T-helper 1 cell treated with Interleukin-12 subunit alpha and Interleukin-12 subunit beta and Interleukin-4 antibody, amounts not matched to agents 30 ng/mL and 1 ng/mL, for 36 hours (primary cell): ENCODE results near the gene C1orf198. TPM values are rescaled to one million over a fixed set of nuclear protein-coding genes. Genes with fewer than 3 reads are reported as not detected.

ENCODE experiments used
- intact Hi-C: fragments of 100-400 bp; cut with micrococcal nuclease; formaldehyde crosslinking; loops from one replicate; pipeline ENCODE4 v1.15.1; 2024
- total RNA-seq: library from RNA; stranded (reverse); gene quantifications from 2 replicates; pipeline ENCODE4 v1.2.3, GENCODE V29; 2022

The C1orf198 gene
- total RNA-seq, 1 donor from 2014 or later, result 3.2 TPM

DNA sequence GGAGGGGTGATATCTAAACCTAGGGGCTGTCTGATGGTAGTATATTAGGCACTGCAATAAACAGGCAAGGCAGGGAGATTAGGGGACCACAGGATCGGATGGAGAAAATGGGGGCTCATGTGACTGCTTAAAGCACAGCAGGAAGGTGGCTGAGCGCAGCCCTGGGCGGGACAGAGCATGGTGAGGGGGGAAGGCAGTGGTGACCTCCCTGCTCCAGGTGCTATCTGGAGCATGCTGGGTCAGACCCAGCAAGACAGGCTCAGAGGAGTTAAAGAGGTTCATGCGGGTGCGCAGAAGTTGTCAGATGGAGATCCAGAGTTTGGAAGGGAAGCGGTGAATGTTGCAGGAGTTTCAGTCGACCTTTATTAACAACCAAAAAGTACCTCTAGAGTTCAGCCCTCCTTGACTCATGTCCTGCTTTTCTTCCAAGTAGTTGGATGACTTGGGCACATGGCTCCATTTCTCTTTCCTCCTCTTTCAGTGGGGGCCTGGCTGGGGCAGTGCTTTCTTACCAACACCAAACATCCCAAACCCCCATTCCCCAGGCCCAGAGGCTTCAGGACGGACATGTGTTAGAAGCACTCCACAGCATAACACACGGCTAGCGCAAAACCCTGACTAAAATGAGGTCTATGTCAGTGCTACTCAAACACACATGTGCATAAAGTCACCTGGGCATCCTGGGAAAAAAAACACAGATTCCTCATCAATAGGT, 79.6 kb downstream of the C1orf198 start:
- intact Hi-C loops, result no loop called here

DNA sequence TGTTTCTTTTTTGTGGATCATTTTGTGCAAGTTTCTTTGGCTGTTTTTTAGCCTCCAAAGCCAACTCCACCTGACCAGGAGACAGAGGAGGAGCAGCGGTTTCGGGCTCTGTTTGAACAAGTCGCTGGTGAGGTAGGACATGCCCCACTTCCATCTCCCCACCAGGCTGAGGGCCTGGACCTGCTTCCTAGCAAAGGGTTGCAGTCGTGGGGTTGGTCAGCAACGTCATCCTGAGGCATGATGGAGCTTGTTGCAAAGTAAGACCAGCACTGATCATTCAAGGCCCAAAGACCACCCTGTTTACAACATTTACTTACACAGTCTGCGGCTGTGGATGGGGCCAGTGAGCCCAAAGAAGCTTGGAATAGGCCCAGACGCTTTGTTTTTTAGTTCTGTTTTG, 80.8 kb downstream of the C1orf198 start:
- intact Hi-C loops, result no loop called here

Other genes with a start within 250 kb of the C1orf198 start
- 32.6 and 35.4 TPM in 2 replicates for gene COG2, start 226.0 kb downstream of the C1orf198 start, total RNA-seq
- not detected in 2 replicates for gene AGT, start 154.4 kb downstream of the C1orf198 start, total RNA-seq
- gene CAPN9, start 121.1 kb downstream of the C1orf198 start, total RNA-seq, result not detected in 2 replicates
- 28.8 and 35.7 TPM in 2 replicates for gene TTC13, start 110.3 kb upstream of the C1orf198 start, total RNA-seq
- 11.7 and 12.7 TPM in 2 replicates for gene ARV1, start 110.6 kb upstream of the C1orf198 start, total RNA-seq
- gene FAM89A, start 171.7 kb upstream of the C1orf198 start, total RNA-seq, result 10.9 and 12.2 TPM in 2 replicates